ENCODE measurements around the gene GPATCH1. TPM values are rescaled to one million over a fixed set of nuclear protein-coding genes. Genes with fewer than 3 reads are reported as not detected.
"Not testable (repeated sequence)": the region's sequence is repeated elsewhere in the genome, so short reads cannot be mapped to it uniquely, and the experiment has no call there.

GPATCH1 gene
- total RNA-seq, 2 experiments from 2014 or later: 9.8 to 10.7 TPM

DNA sequence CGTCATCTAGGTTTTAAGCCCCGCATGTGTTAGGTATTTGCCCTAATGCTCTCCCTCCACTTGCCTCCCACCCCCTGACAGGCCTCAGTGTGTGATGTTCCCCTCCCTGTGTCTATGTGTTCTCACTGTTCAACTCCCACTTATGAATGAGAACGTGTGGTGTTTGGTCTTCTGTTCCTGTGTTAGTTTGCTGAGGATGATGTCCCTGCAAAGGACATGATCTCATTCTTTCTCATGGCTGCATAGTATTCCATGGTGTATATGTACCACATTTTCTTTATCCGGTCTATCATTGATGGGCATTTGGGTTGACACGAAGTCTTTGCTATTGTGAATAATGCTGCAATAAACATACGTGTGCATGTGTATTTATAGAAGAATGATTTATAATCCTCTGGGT lies 73.3 kb downstream of the GPATCH1 start:
- CTCF ChIA-PET (ENCODE audit: unreplicated experiment); H3K79me2 ChIP-seq (ENCODE audit: insufficient read depth, low read depth, low read length); H2AFZ ChIP-seq (ENCODE audit: low read length); BruUV-seq (replicated peaks); H3K9me3 ChIP-seq (ENCODE audit: low read length); H3K4me2 ChIP-seq (ENCODE audit: low read length); H3K36me3 ChIP-seq (ENCODE audit: insufficient read depth, low read length); H3K4me1 ChIP-seq (ENCODE audit: insufficient read depth, low read length, poor library complexity, severe bottlenecking); intact Hi-C loops (cut with micrococcal nuclease; ENCODE audit: unreplicated experiment); H3K27ac ChIP-seq (ENCODE audit: low read depth, low read length, poor library complexity, severe bottlenecking); DNase-seq (ENCODE audit: low spot score); POLR2A ChIA-PET; H3K4me3 ChIP-seq (ENCODE audit: low read depth, low read length, poor library complexity, severe bottlenecking); H3K9me2 ChIP-seq (ENCODE audit: insufficient read depth, low read length); H4K20me1 ChIP-seq (ENCODE audit: insufficient read depth, low read length): not testable (repeated sequence)

DNA sequence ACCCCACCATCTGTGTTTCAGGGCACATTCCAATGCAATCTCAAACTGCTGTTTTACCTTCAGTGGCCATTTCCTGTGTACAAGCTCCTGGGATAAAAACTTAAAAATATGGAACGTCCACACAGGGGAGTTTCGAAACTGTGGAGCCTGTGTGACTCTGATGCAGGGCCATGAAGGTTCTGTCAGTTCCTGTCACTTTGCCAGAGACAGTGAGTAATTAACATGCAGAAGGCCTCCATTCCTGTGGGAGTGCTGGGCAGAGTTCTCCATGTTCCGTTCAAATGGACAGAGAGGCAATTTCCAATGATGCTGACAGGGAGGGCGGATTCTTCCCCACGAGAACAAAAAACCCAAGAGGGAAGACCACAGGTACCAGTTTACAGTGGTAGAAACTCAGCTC lies 75.4 kb downstream of the GPATCH1 start:
- Histone ChIP-seq H3K79me2 (ENCODE audit: insufficient read depth, low read depth, low read length) (no peaks in the 10 kb centered on the region), H3K4me3 (ENCODE audit: low read depth, low read length, poor library complexity, severe bottlenecking) (no peak overlapping the region), H3K9me3 (ENCODE audit: low read length) (no peaks in the 10 kb centered on the region), H3K4me1 (ENCODE audit: insufficient read depth, low read length, poor library complexity, severe bottlenecking) (peaks cover 7% of the 10 kb centered on the region), H4K20me1 (ENCODE audit: insufficient read depth, low read length) (no peaks in the 10 kb centered on the region), H3K4me2 (ENCODE audit: low read length) (no peak overlapping the region), H2AFZ (ENCODE audit: low read length) (no peak overlapping the region), H3K9me2 (ENCODE audit: insufficient read depth, low read length) (no peaks in the 10 kb centered on the region), H3K36me3 (ENCODE audit: insufficient read depth, low read length) (no peaks in the 10 kb centered on the region), H3K27ac (ENCODE audit: low read depth, low read length, poor library complexity, severe bottlenecking) (no peak overlapping the region)
- intact Hi-C loops (cut with micrococcal nuclease; ENCODE audit: unreplicated experiment): no loop called here
- BruUV-seq (replicated peaks): no TSS peak
- POLR2A ChIA-PET: interaction anchor here (0.6 to 0.7 kb wide), 2 partner anchors 120 to 535 kb away, joined by 3 to 4 read pairs; no protein-coding TSS in a partner anchor
- DNase-seq (ENCODE audit: low spot score): no peak
- CTCF ChIA-PET (ENCODE audit: unreplicated experiment): interaction anchor here (0.6 kb wide), 1 partner anchor 156 kb away, joined by 3 read pairs; no protein-coding TSS in a partner anchor
- TF ChIP-seq, protein P1, sequence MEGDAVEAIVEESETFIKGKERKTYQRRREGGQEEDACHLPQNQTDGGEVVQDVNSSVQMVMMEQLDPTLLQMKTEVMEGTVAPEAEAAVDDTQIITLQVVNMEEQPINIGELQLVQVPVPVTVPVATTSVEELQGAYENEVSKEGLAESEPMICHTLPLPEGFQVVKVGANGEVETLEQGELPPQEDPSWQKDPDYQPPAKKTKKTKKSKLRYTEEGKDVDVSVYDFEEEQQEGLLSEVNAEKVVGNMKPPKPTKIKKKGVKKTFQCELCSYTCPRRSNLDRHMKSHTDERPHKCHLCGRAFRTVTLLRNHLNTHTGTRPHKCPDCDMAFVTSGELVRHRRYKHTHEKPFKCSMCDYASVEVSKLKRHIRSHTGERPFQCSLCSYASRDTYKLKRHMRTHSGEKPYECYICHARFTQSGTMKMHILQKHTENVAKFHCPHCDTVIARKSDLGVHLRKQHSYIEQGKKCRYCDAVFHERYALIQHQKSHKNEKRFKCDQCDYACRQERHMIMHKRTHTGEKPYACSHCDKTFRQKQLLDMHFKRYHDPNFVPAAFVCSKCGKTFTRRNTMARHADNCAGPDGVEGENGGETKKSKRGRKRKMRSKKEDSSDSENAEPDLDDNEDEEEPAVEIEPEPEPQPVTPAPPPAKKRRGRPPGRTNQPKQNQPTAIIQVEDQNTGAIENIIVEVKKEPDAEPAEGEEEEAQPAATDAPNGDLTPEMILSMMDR (conservative IDR thresholded peaks at IDR 0.05; ENCODE audit: low read length): no peak
- TF ChIP-seq EZH2phosphoT487 (IDR thresholded peaks at IDR 0.05; ENCODE audit: borderline replicate concordance, low read depth, low read length): no peak

DNA sequence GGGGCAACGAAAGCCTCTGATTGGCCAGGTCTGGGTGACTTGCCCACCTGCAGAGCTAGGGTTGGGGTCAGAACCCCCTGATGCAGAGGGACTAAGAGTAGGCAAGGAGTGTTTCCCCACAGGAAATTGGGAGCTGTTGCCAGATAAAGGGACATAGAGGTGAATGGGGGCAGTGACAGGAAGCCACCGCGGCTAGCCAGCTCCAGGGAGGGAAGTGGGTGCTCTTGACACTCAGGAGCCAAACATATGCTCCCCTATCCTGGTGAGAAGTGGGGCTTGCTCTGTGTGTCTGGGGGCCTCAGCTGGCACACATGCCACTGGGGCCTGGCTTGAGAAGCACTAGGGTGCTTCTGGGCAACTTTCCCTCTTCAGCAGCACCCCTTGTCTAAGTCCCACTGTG lies 76.9 kb downstream of the GPATCH1 start:
- H3K4me1 ChIP-seq (ENCODE audit: insufficient read depth, low read length, poor library complexity, severe bottlenecking): peaks cover 7% of the 10 kb centered on the region
- POLR2A ChIA-PET: no interaction called here
- no peak overlapping the region for H2AFZ ChIP-seq (ENCODE audit: low read length)
- H3K9me3 ChIP-seq (ENCODE audit: low read length): no peaks in the 10 kb centered on the region
- no peaks in the 10 kb centered on the region for H3K36me3 ChIP-seq (ENCODE audit: insufficient read depth, low read length)
- no peak overlapping the region for H3K4me3 ChIP-seq (ENCODE audit: low read depth, low read length, poor library complexity, severe bottlenecking)
- no peak for TF ChIP-seq EZH2phosphoT487 (IDR thresholded peaks at IDR 0.05; ENCODE audit: borderline replicate concordance, low read depth, low read length)
- TF ChIP-seq, protein P1 (conservative IDR thresholded peaks at IDR 0.05; ENCODE audit: low read length): no peak
- DNase-seq (ENCODE audit: low spot score): no peak
- no TSS peak for BruUV-seq (replicated peaks)
- CTCF ChIA-PET (ENCODE audit: unreplicated experiment): no interaction called here
- no peaks in the 10 kb centered on the region for H4K20me1 ChIP-seq (ENCODE audit: insufficient read depth, low read length)
- intact Hi-C loops (cut with micrococcal nuclease; ENCODE audit: unreplicated experiment): no loop called here
- no peak overlapping the region for H3K27ac ChIP-seq (ENCODE audit: low read depth, low read length, poor library complexity, severe bottlenecking)
- H3K79me2 ChIP-seq (ENCODE audit: insufficient read depth, low read depth, low read length): no peaks in the 10 kb centered on the region
- no peak overlapping the region for H3K4me2 ChIP-seq (ENCODE audit: low read length)
- H3K9me2 ChIP-seq (ENCODE audit: insufficient read depth, low read length): no peaks in the 10 kb centered on the region

Measured in OCI-LY7 (cell line).